Stimulated activated CD4-positive, alpha-beta T cell treated with anti-CD3 and anti-CD28 coated beads, TNF-alpha, amount 100 ng/mL, for 1 hour (primary cell): ENCODE measurements around the gene BST1.
"Not testable (repeated sequence)": the region's sequence is repeated elsewhere in the genome, so short reads cannot be mapped to it uniquely, and the experiment has no call there.

Source experiments
- DNase-seq, 3 donors: peaks; one replicate each; pipeline ENCODE4 v3.0.0-alpha.2; 2020; ENCODE audit warnings: low read depth in 3 of 3, low spot score in 1 of 3

Gene BST1

GRCh38 chr4:15707363-15707715 lies 4.5 kb downstream of the BST1 start:
- DNase-seq, result no peak

DNA sequence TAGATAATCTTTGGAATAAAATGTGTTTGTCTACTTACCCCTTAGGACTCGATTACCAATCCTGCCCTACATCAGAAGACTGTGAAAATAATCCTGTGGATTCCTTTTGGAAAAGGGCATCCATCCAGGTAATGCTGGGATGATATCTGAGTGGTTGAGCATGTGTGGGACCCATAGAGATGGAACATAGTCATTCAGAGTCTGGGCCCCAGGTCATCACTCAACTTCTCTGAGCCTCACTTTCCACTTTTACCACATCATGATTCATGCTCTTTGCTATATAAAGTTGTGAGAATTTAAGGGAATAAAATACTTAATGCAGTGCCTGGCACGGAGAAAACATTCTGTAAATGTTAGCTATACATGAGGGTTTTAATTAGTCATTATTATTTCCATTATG lies 8.9 kb downstream of the BST1 start:
- no peak for DNase-seq

- DNase-seq, result no peak
Observed at GRCh38 chr4:15712214-15712613, 9.3 kb downstream of the BST1 start.

- DNase-seq, result no peak
Observed at GRCh38 chr4:15714141-15714540, 11.3 kb downstream of the BST1 start.

DNA sequence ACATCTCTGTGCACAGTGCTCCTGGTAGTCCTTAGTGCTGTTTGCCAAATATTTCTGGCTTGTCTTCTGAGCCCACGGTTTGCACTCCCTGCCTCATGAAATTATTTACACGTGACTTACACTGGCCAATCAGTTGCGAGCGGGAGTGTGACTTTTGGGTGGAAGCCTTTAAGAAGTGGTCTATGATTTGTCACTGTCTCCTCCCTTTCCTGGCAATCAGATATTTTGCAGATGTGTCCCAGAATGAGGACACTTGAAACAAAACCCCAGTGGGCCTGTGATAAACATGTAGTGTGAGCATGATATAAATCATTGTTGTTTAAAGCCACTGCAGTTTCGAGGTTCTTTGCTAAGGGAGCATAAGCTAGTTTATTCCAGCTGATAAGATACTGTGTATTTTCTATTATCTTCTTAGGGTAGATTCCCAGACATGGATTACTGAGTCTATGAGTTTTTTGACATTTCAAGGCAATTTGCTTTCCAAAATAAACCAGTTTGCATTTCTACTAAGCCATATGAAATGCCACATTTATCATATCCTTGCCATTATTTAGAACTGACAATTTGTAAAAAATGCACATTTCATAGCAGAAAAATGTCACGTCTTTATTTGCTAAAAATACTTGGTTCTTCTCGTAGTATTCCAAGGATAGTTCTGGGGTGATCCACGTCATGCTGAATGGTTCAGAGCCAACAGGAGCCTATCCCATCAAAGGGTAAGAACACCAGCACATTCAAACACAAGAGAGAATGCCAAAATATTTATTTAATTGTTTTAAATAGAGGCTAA lies 12.0 kb downstream of the BST1 start:
- no peak for DNase-seq

- no peak for DNase-seq
Observed at GRCh38 chr4:15716115-15716514, 13.2 kb downstream of the BST1 start.

GRCh38 chr4:15717086-15717485 lies 14.2 kb downstream of the BST1 start:
- no peak for DNase-seq

- DNase-seq, result no peak
Observed at GRCh38 chr4:15717657-15718416, 15.0 kb downstream of the BST1 start.

GRCh38 chr4:15718465-15718864 lies 15.6 kb downstream of the BST1 start:
- DNase-seq, result no peak

DNA sequence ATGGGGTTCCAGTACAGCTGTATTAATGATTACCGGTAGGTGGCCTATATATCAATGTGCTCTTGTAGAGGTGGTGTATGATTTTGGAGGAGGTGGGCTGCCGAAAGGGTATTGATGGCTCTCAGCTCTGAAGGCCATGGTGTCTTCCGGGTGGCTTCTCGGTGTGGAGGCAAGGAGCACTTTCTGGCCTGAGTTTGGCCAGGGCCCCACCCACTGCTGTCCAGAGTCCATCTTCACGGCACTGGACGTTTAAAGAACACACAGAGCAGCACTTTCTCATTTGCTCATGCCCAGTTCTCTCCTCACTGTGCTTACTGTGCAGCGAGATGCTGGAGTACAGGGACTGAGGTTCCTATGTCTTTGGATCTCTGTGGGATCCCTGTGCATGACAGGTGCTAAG lies 16.1 kb downstream of the BST1 start:
- no peak for DNase-seq

- DNase-seq, result no peak
Observed at GRCh38 chr4:15719506-15719905, 16.6 kb downstream of the BST1 start.

DNA sequence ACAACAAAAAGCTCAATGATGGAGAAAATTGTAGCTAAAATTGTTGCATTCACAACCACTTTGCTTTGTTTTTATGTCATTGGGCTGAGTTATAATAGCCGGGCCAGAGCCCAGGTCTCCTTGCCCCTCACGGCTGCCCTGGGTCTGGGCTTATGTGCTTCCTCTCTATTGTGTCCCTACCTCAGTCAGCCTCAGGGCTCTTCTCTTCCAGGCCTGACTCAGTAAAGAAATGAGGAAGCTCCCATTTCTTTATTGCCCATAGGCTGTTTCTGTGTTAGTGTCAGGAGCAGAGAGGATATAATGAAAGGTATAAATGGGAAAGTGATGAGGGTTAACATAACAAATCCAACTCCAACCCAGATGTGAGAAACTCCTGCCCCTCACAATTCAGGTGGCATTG lies 18.0 kb downstream of the BST1 start:
- no peak for DNase-seq

GRCh38 chr4:15725608-15726007 lies 22.7 kb downstream of the BST1 start:
- no peak for DNase-seq

GRCh38 chr4:15729910-15730533 lies 27.2 kb downstream of the BST1 start:
- peak in 1 of 3 donors; percentile 2 for DNase-seq

DNA sequence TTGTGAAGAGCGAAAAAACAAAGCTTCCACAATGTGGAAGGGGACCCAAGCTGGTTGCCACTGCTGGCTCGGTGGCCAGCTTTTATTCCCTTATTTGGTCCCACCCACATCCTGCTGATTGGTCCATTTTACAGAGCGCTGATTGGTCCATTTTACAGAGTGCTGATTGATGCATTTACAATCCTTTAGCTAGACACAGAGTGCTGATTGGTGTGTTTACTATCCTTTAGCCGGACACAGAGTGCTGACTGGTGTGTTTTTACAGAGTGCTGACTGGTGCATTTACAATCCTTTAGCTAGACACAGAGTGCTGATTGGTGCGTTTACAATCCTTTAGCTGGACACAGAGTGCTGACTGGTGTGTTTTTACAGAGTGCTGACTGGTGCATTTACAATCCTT lies 30.2 kb downstream of the BST1 start:
- DNase-seq, result not testable (repeated sequence)

DNA sequence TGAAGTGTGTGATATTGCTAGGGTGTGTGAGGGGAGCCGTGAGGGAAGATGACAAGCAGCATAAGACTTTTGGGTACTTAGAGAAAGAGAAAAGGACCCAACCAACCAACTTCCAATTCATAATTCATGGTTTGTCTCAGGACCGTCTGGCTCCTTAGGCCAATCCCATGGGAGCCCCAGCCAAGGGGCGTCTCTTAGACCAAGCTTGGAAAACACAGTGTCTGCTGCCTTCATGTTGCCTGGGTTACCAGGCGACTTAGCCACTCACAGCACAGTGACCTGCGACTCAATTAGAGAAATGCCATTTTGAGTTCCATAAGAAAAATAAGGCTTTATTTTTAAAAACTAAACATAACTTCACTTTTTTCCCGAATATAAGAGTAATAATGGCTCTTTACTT lies 32.7 kb downstream of the BST1 start:
- DNase-seq, result no peak

DNA sequence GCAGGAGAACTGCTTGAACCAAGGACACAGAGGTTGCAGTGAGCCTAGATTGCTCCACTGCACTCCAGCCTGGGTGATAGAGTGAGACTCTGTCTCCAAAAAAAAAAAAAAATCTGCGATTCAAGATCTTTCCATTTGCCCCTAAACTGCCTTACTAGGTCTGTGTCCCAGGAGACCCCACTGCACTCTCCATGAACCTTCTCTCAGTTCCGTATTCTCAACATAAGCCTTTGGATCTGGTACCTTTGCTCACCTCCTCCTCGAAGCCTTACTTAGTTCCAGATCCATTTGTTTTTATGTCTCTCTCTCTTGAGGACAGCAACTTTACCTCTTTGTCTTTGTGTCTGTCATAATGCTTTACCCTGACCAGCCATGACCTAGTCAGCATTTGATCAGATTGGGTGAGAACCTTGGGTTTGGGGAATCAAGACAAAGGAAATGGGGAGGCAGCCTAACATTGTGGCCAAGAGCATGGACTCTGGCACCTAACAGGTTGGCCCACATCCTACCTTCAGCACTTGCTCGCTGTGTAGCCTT lies 33.7 kb downstream of the BST1 start:
- DNase-seq, result no peak

DNA sequence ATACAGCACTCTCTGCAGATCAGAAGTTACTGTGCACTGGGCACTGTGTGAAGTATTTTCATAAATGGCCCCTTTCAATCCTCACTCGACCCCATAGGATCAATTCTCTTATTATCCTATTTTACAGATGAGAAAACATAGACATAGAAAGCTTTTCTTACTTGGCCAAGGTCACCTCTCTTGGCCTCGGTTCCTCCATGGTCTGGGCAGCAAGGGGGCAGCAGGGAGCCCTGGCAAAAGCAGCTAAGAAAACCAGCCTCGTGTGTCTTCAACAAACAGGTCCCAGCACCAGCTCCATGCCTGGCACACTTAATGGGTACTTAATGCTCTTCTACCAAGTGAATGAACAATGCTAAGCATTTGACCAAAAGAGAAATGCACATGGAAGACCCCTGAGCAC lies 34.4 kb downstream of the BST1 start:
- no peak for DNase-seq

DNA sequence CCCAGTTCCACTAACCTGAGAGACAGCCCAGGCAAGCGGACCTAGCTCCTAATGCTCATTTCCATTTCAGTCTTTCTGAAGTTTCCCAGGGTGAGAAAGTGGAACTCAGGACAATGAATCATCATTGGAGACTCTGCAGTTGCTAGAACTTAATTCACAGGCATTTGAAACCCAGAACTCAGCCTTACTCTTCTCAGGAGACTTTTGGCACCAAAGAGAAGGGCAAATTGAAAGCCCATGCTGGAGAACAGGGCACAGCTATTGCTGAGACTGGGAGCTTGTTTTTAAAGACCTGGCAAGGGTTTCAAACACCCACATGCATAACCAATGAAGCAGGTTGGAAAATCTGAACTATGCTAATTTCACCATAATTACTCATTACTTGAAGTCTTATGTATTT lies 36.0 kb downstream of the BST1 start:
- no peak for DNase-seq

- no peak for DNase-seq
Observed at GRCh38 chr4:15740764-15741404, 38.0 kb downstream of the BST1 start.

GRCh38 chr4:15742083-15742582 lies 39.3 kb downstream of the BST1 start:
- DNase-seq, result no peak
